CD4-positive, CD25-positive, alpha-beta regulatory T cell (primary cell): Measurements from ENCODE around the gene ARL9. TPM values are rescaled to one million over a fixed set of nuclear protein-coding genes. Genes with fewer than 3 reads are reported as not detected.

Experiments used
- ATAC-seq, 2 donors: fragments of 150-1000 bp; cut with Tn5 transposase; one replicate each; pipeline ENCODE4 v1.10.0; 2021; ENCODE audit warnings: low read depth in 2 of 2, moderate number of reproducible peaks in 2 of 2, moderate library complexity in 1 of 2
- DNase-seq, 3 donors: peaks; one replicate each; pipeline versions ENCODE4 v3.0.0 to v3.0.0-alpha.2; 2012 to 2022; ENCODE audit warnings: mixed read lengths in 1 of 3
- H3K27ac ChIP-seq: one replicate; pipeline ENCODE4 v1.7.0; 2013; ENCODE audit warnings: mild to moderate bottlenecking, low read length; ENCODE audit not compliant: insufficient read depth, poor library complexity, severe bottlenecking
- H3K27me3 ChIP-seq: one replicate; pipeline ENCODE4 v1.7.0; 2013; ENCODE audit warnings: low read length; ENCODE audit not compliant: control insufficient read depth, insufficient read depth
- H3K36me3 ChIP-seq: one replicate; pipeline ENCODE4 v1.7.0; 2013; ENCODE audit warnings: mild to moderate bottlenecking, low read length, moderate library complexity; ENCODE audit not compliant: control insufficient read depth, insufficient read depth
- H3K4me1 ChIP-seq: 2 replicates; pipeline ENCODE4 v1.7.0; 2013; ENCODE audit warnings: mild to moderate bottlenecking, low read length; ENCODE audit not compliant: insufficient read depth, control insufficient read depth, poor library complexity, severe bottlenecking
- H3K4me3 ChIP-seq: one replicate; pipeline ENCODE4 v1.7.0; 2013; ENCODE audit warnings: low read depth, mild to moderate bottlenecking, low read length, moderate library complexity
- H3K9me3 ChIP-seq, 2 experiments: 1 replicate in 1 of 2; 2 replicates in 1 of 2; pipeline ENCODE4 v1.7.0; 2013; ENCODE audit warnings: low read length in 2 of 2, mild to moderate bottlenecking in 1 of 2, moderate library complexity in 1 of 2; ENCODE audit not compliant: control insufficient read depth in 2 of 2
- H3K27ac Mint-ChIP-seq, 3 donors: one replicate each; pipeline ENCODE4 v1.8.0; 2020 to 2022; ENCODE audit warnings: mild to moderate bottlenecking in 3 of 3, mixed read lengths in 3 of 3, moderate library complexity in 2 of 3
- H3K27me3 Mint-ChIP-seq: one replicate; pipeline ENCODE4 v1.8.0; 2022; ENCODE audit warnings: mild to moderate bottlenecking, mixed read lengths
- H3K36me3 Mint-ChIP-seq: one replicate; pipeline ENCODE4 v1.8.0; 2020; ENCODE audit warnings: mixed read lengths
- H3K4me1 Mint-ChIP-seq, 4 donors: one replicate each; pipeline ENCODE4 v1.8.0; 2020 to 2022; ENCODE audit warnings: mixed read lengths in 4 of 4, mild to moderate bottlenecking in 1 of 4
- H3K4me3 Mint-ChIP-seq, 4 donors: one replicate each; pipeline ENCODE4 v1.8.0; 2020 to 2022; ENCODE audit warnings: mild to moderate bottlenecking in 4 of 4, mixed read lengths in 4 of 4, moderate library complexity in 3 of 4
- H3K9me3 Mint-ChIP-seq, 7 donors: one replicate each; pipeline ENCODE4 v1.8.0; 2020 to 2022; ENCODE audit warnings: mixed read lengths in 7 of 7, mild to moderate bottlenecking in 3 of 7, moderate library complexity in 2 of 7
- polyA plus RNA-seq, 4 donors: library from polyadenylated mRNA; unstranded; fragments of 300-500 nt; fragmentation: Illumina TruSeq; gene quantifications; one replicate each; pipeline ENCODE4 v1.2.3, GENCODE V29; 2021
- total RNA-seq: library from RNA; stranded (reverse); gene quantifications from one replicate; pipeline ENCODE4 v1.2.3, GENCODE V29; 2022

Gene ARL9
- total and polyA plus RNA-seq, 5 donors from 2014 or later: not detected

DNA sequence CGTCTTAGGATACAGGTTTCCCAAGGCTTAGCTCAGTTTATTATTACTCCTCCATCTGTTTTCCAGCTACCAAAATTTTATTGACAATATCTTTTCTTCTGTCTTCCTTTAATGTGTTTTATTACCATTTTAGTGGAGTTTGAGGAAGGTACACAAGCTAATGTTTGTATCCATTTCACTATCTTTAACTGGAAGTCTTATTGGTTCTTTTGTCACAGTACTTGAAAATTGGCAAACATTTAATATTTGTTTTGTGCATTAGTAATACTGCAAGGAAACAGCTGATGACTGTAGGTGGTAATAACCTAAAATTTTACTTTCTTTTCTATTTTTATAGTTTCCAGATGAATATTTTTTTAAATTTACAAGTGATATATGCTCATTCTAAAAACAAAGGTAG is 9.3 kb upstream of the ARL9 start:
- H3K27ac Mint-ChIP-seq: no peak overlapping the region
- Histone ChIP-seq H3K36me3 (peaks cover 63% of the 10 kb centered on the region), H3K27ac (no peak overlapping the region), H3K4me1 (no peaks in the 10 kb centered on the region), H3K9me3 (no peaks in the 10 kb centered on the region), H3K27me3 (no peaks in the 10 kb centered on the region), H3K4me3 (no peak overlapping the region)
- H3K27me3 Mint-ChIP-seq: no peaks in the 10 kb centered on the region
- no peaks in the 10 kb centered on the region for H3K9me3 Mint-ChIP-seq
- H3K4me1 Mint-ChIP-seq: peaks cover 0 to 3% (median 0%) of the 10 kb centered on the region in 4 donors
- ATAC-seq (no peak), DNase-seq (no peak)
- peaks cover 65% of the 10 kb centered on the region for H3K36me3 Mint-ChIP-seq
- H3K4me3 Mint-ChIP-seq: no peak overlapping the region

DNA sequence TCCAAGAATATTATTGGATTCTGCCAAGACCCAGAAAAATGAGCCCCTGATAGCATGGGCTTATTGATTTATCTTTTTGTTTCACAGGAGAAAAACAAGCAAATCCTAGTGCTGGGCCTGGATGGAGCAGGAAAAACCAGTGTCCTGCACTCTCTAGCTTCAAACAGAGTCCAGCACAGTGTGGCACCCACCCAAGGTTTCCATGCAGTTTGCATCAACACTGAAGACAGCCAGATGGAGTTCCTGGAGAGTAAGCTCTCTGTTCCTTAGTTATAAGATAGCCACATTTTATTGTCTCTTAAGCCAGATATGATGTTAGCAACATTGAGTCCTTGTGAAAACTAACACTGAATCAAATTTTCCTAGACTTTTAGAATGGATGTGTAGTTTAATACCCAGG is 5.5 kb downstream of the ARL9 start:
- H3K36me3 ChIP-seq: no peaks in the 10 kb centered on the region
- no peak overlapping the region for H3K27ac ChIP-seq
- no peaks in the 10 kb centered on the region for H3K9me3 ChIP-seq
- no peaks in the 10 kb centered on the region for H3K36me3 Mint-ChIP-seq
- peaks cover 4% of the 10 kb centered on the region for H3K4me1 ChIP-seq
- peaks cover 0 to 5% (median 1%) of the 10 kb centered on the region in 4 donors for H3K4me1 Mint-ChIP-seq
- DNase-seq: no peak
- no peak for ATAC-seq
- no peak overlapping the region for H3K4me3 ChIP-seq
- H3K27ac Mint-ChIP-seq: no peak overlapping the region
- peaks cover 3% of the 10 kb centered on the region for H3K27me3 ChIP-seq
- H3K27me3 Mint-ChIP-seq: peaks cover 32% of the 10 kb centered on the region
- H3K9me3 Mint-ChIP-seq: peaks cover 0 to 5% (median 0%) of the 10 kb centered on the region in 7 donors
- no peak overlapping the region for H3K4me3 Mint-ChIP-seq

DNA sequence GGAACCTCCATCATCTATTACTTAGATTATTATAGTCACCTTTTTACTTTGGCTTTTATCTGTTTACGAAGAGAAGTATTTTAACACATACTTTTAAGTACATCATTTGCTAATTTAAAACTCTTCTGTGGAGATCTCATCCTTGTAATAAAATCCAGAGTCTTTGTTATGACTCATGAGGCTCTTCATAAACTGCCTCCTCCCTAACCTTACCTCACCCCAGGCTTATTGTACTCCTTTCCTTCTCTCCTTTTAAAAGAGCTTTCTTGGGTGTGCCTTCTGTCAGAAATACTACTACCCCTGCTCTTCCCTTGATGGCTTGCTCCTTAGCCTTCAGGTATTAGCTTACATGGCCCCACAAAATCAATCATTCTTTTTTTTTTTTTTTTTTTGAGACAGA is 6.6 kb downstream of the ARL9 start:
- H3K4me3 ChIP-seq: no peak overlapping the region
- no peak for ATAC-seq
- no peak overlapping the region for H3K27ac ChIP-seq
- H3K36me3 ChIP-seq: no peaks in the 10 kb centered on the region
- no peak for DNase-seq
- H3K4me3 Mint-ChIP-seq: no peak overlapping the region
- no peaks in the 10 kb centered on the region for H3K9me3 ChIP-seq
- H3K4me1 ChIP-seq: no peaks in the 10 kb centered on the region
- H3K27me3 ChIP-seq: peaks cover 4% of the 10 kb centered on the region
- H3K9me3 Mint-ChIP-seq: peaks cover 0 to 5% (median 0%) of the 10 kb centered on the region in 7 donors
- H3K27me3 Mint-ChIP-seq: peaks cover 33% of the 10 kb centered on the region
- no peaks in the 10 kb centered on the region for H3K4me1 Mint-ChIP-seq
- no peaks in the 10 kb centered on the region for H3K36me3 Mint-ChIP-seq
- no peak overlapping the region for H3K27ac Mint-ChIP-seq

- H3K9me3 ChIP-seq: no peaks in the 10 kb centered on the region
- no peaks in the 10 kb centered on the region for H3K36me3 Mint-ChIP-seq
- peaks cover 4% of the 10 kb centered on the region for H3K27me3 ChIP-seq
- H3K27ac ChIP-seq: no peak overlapping the region
- no peak overlapping the region for H3K4me3 Mint-ChIP-seq
- H3K4me1 ChIP-seq: no peaks in the 10 kb centered on the region
- H3K27me3 Mint-ChIP-seq: peaks cover 32% of the 10 kb centered on the region
- peaks cover 0 to 5% (median 0%) of the 10 kb centered on the region in 7 donors for H3K9me3 Mint-ChIP-seq
- H3K4me3 ChIP-seq: no peak overlapping the region
- no peaks in the 10 kb centered on the region for H3K4me1 Mint-ChIP-seq
- H3K36me3 ChIP-seq: no peaks in the 10 kb centered on the region
- DNase-seq (no peak), ATAC-seq (no peak)
- H3K27ac Mint-ChIP-seq: no peak overlapping the region
Observed at GRCh38 chr4:56513517-56513916, 7.9 kb downstream of the ARL9 start.

DNA sequence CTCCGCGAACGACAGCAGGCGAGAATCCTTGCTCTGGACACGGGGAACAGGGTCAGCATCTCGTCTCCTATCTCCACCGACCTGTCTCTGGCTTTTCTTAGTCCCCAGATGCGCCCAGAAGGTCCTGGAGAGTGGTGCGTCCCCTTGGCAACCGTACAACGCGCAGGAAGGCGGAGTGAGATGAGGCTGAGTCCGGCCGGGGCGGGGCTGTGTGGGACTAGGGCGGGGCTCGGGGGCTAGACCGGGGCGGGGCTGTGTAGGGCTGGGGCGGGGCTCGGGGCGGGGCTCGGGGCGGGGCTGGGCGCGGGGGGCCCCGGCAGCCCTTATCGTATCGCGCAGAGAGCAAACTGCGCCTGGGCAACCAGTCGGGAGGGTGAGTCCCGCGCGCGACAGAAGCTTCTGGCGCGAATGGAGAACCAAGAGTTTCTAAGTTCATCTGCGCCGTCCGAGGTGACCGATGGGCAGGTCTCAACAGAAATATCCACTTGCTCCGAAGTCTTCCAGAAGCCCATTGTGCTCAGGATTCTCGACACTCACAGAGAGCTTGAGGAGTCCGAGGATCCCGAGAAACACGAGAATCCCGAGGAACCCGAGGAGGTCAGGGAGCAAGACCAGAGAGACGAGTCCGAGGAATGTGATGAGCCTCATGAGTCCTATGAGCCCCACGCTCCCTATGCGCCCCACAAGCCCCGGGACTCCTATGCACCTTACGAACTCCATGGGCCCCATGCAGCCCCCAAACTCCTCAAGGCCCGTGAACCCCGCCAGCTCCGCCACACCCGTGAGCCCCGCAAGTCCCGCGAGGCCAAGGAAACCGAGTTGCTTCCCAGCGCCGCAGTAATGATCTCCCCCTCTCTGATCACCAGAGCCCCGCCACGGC is 24.9 kb downstream of the ARL9 start:
- Histone ChIP-seq H3K27me3 (peaks cover 29% of the 10 kb centered on the region), H3K4me1 (peaks cover 9% of the 10 kb centered on the region), H3K36me3 (no peaks in the 10 kb centered on the region), H3K27ac (no peak overlapping the region), H3K4me3 (peak overlapping the region; percentile 77), H3K9me3 (no peaks in the 10 kb centered on the region)
- H3K36me3 Mint-ChIP-seq: no peaks in the 10 kb centered on the region
- ATAC-seq: peak; percentile 97
- peak; percentile 53 to 74 (median 69) for DNase-seq
- H3K4me1 Mint-ChIP-seq: peaks cover 0 to 4% (median 0%) of the 10 kb centered on the region in 4 donors
- peaks cover 18% of the 10 kb centered on the region for H3K27me3 Mint-ChIP-seq
- H3K27ac Mint-ChIP-seq: peak overlapping the region in 1 of 3 donors; percentile 6
- H3K9me3 Mint-ChIP-seq: peaks cover 0 to 2% (median 0%) of the 10 kb centered on the region in 7 donors
- peak overlapping the region in 1 of 4 donors; percentile 59 for H3K4me3 Mint-ChIP-seq

DNA sequence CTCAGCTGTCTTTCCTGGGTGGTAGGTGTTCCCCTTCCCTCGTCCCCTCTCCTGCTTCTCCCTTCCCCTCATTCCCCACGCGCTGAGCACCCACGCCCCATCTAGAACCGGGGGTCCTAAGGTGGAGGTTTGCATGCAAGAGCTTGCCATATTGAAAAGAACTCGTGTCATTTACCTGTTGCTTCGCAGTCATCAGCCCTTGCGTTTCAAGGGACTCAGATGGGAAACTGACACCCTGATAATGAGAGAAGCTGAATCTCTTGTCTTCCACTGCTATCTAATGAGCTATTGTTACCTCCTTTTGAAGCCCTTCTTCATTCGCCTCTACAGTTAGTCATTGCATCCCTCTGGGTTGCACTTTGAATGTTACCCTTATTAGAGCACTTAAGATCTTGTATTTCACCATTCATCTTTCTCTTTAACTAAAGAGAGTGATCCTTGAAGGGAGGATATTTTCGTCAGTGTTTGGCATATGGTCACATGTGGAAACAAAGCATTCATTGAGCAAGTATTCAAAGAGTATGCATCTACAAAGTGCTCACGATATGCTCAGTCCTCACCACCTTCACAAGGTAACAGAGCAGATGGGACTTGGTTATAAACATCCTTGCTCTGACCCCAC is 25.7 kb downstream of the ARL9 start:
- peaks cover 0 to 2% (median 0%) of the 10 kb centered on the region in 7 donors for H3K9me3 Mint-ChIP-seq
- Histone ChIP-seq H3K9me3 (no peaks in the 10 kb centered on the region), H3K27ac (no peak overlapping the region), H3K27me3 (peaks cover 31% of the 10 kb centered on the region), H3K36me3 (no peaks in the 10 kb centered on the region), H3K4me3 (peak overlapping the region; percentile 26), H3K4me1 (peaks cover 9% of the 10 kb centered on the region)
- H3K36me3 Mint-ChIP-seq: no peaks in the 10 kb centered on the region
- peaks cover 22% of the 10 kb centered on the region for H3K27me3 Mint-ChIP-seq
- H3K4me1 Mint-ChIP-seq: peaks cover 0 to 4% (median 0%) of the 10 kb centered on the region in 4 donors
- no peak overlapping the region for H3K4me3 Mint-ChIP-seq
- no peak for ATAC-seq
- DNase-seq: peak in 1 of 3 donors; percentile 3
- H3K27ac Mint-ChIP-seq: no peak overlapping the region

DNA sequence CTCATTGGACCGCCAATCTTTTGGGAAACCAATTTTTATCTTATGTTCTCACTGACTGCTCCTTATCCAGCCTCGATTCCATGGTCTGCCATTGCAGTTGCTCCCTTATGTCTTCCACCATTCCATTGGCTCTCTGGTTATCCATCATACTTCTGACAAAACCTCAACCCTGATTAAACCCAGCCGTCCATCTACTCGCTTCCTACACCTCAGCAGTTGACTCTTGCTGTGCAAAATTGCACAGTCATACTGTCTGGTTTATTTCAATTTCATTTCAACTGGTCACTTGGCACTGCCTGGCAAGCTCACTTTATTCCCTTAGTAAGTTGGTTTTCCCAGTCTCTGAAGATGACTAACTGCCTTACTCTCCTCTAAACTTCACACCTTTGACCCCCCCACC is 26.2 kb downstream of the ARL9 start:
- H3K4me3 ChIP-seq: no peak overlapping the region
- H3K27me3 Mint-ChIP-seq: peaks cover 26% of the 10 kb centered on the region
- ATAC-seq: no peak
- no peaks in the 10 kb centered on the region for H3K9me3 ChIP-seq
- H3K4me1 Mint-ChIP-seq: peaks cover 0 to 4% (median 0%) of the 10 kb centered on the region in 4 donors
- H3K36me3 Mint-ChIP-seq: no peaks in the 10 kb centered on the region
- H3K4me1 ChIP-seq: peaks cover 9% of the 10 kb centered on the region
- H3K36me3 ChIP-seq: no peaks in the 10 kb centered on the region
- peaks cover 31% of the 10 kb centered on the region for H3K27me3 ChIP-seq
- peaks cover 0 to 2% (median 0%) of the 10 kb centered on the region in 7 donors for H3K9me3 Mint-ChIP-seq
- no peak for DNase-seq
- no peak overlapping the region for H3K4me3 Mint-ChIP-seq
- no peak overlapping the region for H3K27ac ChIP-seq
- no peak overlapping the region for H3K27ac Mint-ChIP-seq
